Testis (tissue), 2 donors: ENCODE results near the gene LMAN2L.

Experiments used
- POLR2A ChIP-seq: fragments of 450-650 bp; IDR thresholded peaks from one replicate; pipeline ENCODE4 v1.6.1; 2017; ENCODE audit warnings: antibody characterized with exemption, mild to moderate bottlenecking, moderate library complexity
- TF ChIP-seq, protein P1 (sequence below), 3 experiments: fragments of 450-650 bp in 2 of 3; fragments of 200-600 bp in 1 of 3; sonication (generic) in 1 of 3; IDR thresholded peaks; one replicate each; pipeline ENCODE4 v1.5.1; 2016 to 2019; ENCODE audit warnings: antibody characterized with exemption in 3 of 3, mild to moderate bottlenecking in 2 of 3, moderate library complexity in 1 of 3

DNA sequence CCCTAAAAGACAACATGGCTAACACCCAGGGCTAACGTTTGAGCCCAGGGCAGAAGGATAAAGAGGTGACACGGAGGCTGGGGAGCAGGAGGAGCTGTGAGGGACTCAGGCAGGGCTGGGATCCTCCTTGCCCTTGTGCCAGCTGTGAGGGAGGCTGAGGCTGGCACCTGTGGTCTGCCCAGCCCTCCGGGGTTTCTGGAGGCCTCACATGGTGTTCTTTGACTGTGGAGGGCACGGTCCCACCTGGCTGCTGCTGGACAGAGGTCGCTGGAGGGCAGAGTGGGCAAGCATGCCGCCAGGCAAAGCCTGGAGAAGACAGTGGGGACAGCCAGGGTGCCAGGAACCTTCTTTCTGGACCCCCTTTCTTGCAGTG lies 49.4 kb upstream of the LMAN2L start:
- TF ChIP-seq, protein P1, sequence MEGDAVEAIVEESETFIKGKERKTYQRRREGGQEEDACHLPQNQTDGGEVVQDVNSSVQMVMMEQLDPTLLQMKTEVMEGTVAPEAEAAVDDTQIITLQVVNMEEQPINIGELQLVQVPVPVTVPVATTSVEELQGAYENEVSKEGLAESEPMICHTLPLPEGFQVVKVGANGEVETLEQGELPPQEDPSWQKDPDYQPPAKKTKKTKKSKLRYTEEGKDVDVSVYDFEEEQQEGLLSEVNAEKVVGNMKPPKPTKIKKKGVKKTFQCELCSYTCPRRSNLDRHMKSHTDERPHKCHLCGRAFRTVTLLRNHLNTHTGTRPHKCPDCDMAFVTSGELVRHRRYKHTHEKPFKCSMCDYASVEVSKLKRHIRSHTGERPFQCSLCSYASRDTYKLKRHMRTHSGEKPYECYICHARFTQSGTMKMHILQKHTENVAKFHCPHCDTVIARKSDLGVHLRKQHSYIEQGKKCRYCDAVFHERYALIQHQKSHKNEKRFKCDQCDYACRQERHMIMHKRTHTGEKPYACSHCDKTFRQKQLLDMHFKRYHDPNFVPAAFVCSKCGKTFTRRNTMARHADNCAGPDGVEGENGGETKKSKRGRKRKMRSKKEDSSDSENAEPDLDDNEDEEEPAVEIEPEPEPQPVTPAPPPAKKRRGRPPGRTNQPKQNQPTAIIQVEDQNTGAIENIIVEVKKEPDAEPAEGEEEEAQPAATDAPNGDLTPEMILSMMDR (IDR thresholded peaks at IDR 0.05) = no peak
- TF ChIP-seq POLR2A = no peak
